Vagina (tissue), 2 donors: ENCODE data around the gene DND1.

Experiments used
- CTCF ChIP-seq, 3 experiments: fragments of 450-650 bp in 2 of 3; fragments of 200-600 bp in 1 of 3; sonication (generic) in 1 of 3; IDR thresholded peaks; one replicate each; pipeline ENCODE4 v1.5.1; 2017 to 2019; ENCODE audit warnings: antibody characterized with exemption in 3 of 3, mild to moderate bottlenecking in 2 of 3, moderate library complexity in 2 of 3
- POLR2A ChIP-seq, 2 donors: fragments of 450-650 bp; IDR thresholded peaks; one replicate each; pipeline ENCODE4 v1.6.1; 2017; ENCODE audit warnings: antibody characterized with exemption in 2 of 2, mild to moderate bottlenecking in 2 of 2, moderate library complexity in 2 of 2

- no peak for TF ChIP-seq POLR2A (IDR thresholded peaks at IDR 0.05)
- TF ChIP-seq CTCF (IDR thresholded peaks at IDR 0.05): no peak
These were observed 9.4 kb downstream of the DND1 start for GRCh38 chr5:140664030-140664358.
